Fibroblast of skin of back (primary cell): ENCODE measurements around the gene SCAND1.

Source experiments
- DNase-seq: peaks from one replicate; pipeline ENCODE4 v3.0.0-alpha.2; 2013

Gene SCAND1

DNA sequence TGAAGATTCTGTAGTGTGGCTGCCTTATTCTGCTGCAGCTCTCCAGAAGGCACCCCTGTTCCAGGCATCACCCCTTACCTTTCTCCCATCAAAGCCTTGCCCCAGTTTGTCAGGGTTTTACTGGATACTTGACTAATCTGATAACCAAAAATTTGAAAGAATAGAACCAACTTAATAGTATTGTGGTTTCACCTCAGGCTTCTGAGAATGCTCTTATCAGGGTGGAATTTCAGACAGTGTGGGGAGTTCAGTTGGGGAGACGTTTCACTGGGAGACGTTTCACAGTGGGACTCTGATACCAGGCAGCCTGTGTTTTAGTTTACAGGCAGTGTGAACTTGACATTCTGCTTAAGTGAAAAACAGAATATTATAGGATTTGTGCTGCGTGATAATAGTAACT is 50.5 kb downstream of the SCAND1 start:
- no peak for DNase-seq
